ENCODE data around the gene TNFRSF21.

DNA sequence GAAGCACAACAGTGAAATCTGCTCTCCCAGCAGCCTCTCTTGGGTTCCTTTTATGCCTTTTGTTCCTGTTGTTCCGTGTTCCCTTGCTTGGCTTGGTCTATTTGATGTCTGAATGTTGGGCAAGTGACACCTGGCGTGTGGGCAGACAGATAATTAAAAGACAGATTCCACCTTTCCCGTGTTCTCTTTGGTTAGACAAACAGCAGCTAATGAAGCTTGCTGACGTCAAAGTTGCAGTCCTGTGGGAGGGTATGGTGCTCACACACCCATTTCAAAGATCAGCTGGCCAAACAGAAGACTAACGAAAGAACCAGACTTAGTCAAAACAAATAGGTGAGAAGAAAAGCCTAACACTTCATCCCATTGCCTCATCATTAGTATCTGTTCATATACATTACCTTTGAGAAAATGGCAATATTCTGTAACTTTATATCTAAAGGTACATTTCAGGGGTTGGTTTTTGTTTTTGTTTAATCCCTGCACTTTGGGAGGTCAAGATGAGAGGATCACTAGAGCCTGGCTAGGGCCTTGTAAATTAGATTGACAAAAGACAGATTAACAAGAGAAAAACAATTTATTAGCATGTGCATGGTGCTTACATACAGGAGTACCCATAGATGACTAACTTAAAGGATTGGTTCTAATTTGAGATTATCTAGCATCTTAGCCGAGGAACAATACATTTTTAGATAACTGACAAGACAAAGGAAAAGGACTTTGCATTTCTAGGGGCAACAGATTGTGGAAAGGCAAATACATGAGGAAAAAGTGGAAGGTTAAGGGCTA is 48.9 kb upstream of the TNFRSF21 start:
- TF ChIP-seq, protein P1, sequence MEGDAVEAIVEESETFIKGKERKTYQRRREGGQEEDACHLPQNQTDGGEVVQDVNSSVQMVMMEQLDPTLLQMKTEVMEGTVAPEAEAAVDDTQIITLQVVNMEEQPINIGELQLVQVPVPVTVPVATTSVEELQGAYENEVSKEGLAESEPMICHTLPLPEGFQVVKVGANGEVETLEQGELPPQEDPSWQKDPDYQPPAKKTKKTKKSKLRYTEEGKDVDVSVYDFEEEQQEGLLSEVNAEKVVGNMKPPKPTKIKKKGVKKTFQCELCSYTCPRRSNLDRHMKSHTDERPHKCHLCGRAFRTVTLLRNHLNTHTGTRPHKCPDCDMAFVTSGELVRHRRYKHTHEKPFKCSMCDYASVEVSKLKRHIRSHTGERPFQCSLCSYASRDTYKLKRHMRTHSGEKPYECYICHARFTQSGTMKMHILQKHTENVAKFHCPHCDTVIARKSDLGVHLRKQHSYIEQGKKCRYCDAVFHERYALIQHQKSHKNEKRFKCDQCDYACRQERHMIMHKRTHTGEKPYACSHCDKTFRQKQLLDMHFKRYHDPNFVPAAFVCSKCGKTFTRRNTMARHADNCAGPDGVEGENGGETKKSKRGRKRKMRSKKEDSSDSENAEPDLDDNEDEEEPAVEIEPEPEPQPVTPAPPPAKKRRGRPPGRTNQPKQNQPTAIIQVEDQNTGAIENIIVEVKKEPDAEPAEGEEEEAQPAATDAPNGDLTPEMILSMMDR (IDR thresholded peaks at IDR 0.05) = no peak
- no peak for TF ChIP-seq POLR2A (IDR thresholded peaks at IDR 0.05)

All from body of pancreas (tissue), 4 donors.